ENCODE results near the gene AKAP1. TPM values are rescaled to one million over a fixed set of nuclear protein-coding genes. Genes with fewer than 3 reads are reported as not detected.

The AKAP1 gene
- total RNA-seq, 2 donors from 2014 or later, result 11.6 to 18.5 TPM

DNA sequence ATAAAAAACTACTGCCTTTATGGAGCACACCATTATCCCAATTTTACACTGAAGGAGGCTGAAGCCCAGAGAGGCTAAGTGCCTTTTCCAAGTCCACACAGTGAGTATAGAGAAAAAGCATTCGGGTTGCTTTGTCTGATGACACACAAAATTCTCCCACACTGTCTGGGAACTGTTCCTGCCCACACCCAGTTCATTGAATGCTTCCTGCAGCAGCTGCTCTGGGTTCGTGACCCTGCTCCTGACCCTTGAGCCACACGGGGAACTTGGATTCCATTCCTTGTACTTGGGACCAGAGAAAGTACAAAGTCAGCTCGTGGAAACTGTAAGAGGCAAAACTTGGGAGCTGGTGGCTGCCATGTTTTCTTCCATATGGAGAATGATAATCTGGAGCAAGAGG lies 57.9 kb downstream of the AKAP1 start:
- Histone ChIP-seq H3K4me1 (ENCODE audit: control insufficient read depth, insufficient read depth, low read length) (no peaks in the 10 kb centered on the region), H3K9ac (ENCODE audit: extremely low read depth, low read length, poor library complexity, severe bottlenecking) (no peak overlapping the region), H3K27ac (ENCODE audit: low read depth, low read length) (no peak overlapping the region), H3K4me3 (ENCODE audit: low read length) (no peak overlapping the region), H3K36me3 (ENCODE audit: control insufficient read depth, insufficient read depth, low read length) (no peaks in the 10 kb centered on the region), H3K9me3 (ENCODE audit: control insufficient read depth, low read length) (no peaks in the 10 kb centered on the region), H3K27me3 (ENCODE audit: control insufficient read depth, insufficient read depth, low read length, poor library complexity, severe bottlenecking) (no peaks in the 10 kb centered on the region)
- Mint-ChIP-seq H3K36me3 (ENCODE audit: low read depth) (no peaks in the 10 kb centered on the region), H3K4me1 (no peaks in the 10 kb centered on the region), H3K4me3 (no peak overlapping the region), H3K27ac (no peak overlapping the region), H3K27me3 (ENCODE audit: insufficient read depth) (peaks cover 2% of the 10 kb centered on the region), H3K9me3 (no peaks in the 10 kb centered on the region)
- TF ChIP-seq, protein P1, sequence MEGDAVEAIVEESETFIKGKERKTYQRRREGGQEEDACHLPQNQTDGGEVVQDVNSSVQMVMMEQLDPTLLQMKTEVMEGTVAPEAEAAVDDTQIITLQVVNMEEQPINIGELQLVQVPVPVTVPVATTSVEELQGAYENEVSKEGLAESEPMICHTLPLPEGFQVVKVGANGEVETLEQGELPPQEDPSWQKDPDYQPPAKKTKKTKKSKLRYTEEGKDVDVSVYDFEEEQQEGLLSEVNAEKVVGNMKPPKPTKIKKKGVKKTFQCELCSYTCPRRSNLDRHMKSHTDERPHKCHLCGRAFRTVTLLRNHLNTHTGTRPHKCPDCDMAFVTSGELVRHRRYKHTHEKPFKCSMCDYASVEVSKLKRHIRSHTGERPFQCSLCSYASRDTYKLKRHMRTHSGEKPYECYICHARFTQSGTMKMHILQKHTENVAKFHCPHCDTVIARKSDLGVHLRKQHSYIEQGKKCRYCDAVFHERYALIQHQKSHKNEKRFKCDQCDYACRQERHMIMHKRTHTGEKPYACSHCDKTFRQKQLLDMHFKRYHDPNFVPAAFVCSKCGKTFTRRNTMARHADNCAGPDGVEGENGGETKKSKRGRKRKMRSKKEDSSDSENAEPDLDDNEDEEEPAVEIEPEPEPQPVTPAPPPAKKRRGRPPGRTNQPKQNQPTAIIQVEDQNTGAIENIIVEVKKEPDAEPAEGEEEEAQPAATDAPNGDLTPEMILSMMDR (conservative IDR thresholded peaks at IDR 0.05), result no peak
- WGBS, 2 experiments (ENCODE audit: insufficient coverage in 1 of 2, insufficient read length in 1 of 2), result 78 to 86% methylated on average over 4 of the region's 4 CpGs
- no peak for DNase-seq

DNA sequence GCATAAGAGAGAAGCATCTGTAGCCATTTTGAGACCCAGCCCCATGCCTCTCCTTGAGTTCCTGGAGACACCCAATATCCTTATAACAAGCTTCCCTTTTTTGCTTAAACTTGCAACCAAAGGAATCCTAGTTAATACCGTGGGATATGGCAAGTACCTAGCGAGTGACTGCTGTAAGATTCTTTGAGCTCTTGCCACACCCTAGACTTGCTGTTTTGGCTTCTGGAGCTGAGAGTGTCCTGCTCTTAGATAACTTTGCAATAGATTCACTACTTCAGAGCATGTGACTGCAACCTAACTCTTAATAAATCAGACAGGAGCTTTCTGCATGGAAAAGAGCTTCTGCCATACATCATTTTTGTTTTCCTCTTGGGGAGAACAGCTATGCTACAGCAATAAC lies 58.3 kb downstream of the AKAP1 start:
- no peak overlapping the region for H3K4me3 Mint-ChIP-seq
- H3K9me3 Mint-ChIP-seq, result no peaks in the 10 kb centered on the region
- H3K27ac Mint-ChIP-seq, result no peak overlapping the region
- no peaks in the 10 kb centered on the region for H3K27me3 ChIP-seq (ENCODE audit: control insufficient read depth, insufficient read depth, low read length, poor library complexity, severe bottlenecking)
- H3K36me3 ChIP-seq (ENCODE audit: control insufficient read depth, insufficient read depth, low read length), result no peaks in the 10 kb centered on the region
- TF ChIP-seq, protein P1 (conservative IDR thresholded peaks at IDR 0.05), result no peak
- no peak overlapping the region for H3K4me3 ChIP-seq (ENCODE audit: low read length)
- DNase-seq, result no peak
- H3K27ac ChIP-seq (ENCODE audit: low read depth, low read length), result no peak overlapping the region
- no peaks in the 10 kb centered on the region for H3K36me3 Mint-ChIP-seq (ENCODE audit: low read depth)
- peaks cover 2% of the 10 kb centered on the region for H3K27me3 Mint-ChIP-seq (ENCODE audit: insufficient read depth)
- no peaks in the 10 kb centered on the region for H3K9me3 ChIP-seq (ENCODE audit: control insufficient read depth, low read length)
- 91 to 93% methylated on average over 2 of the region's 2 CpGs for WGBS, 2 experiments (ENCODE audit: insufficient coverage in 1 of 2, insufficient read length in 1 of 2)
- no peak overlapping the region for H3K9ac ChIP-seq (ENCODE audit: extremely low read depth, low read length, poor library complexity, severe bottlenecking)
- H3K4me1 Mint-ChIP-seq, result no peaks in the 10 kb centered on the region
- no peaks in the 10 kb centered on the region for H3K4me1 ChIP-seq (ENCODE audit: control insufficient read depth, insufficient read depth, low read length)

DNA sequence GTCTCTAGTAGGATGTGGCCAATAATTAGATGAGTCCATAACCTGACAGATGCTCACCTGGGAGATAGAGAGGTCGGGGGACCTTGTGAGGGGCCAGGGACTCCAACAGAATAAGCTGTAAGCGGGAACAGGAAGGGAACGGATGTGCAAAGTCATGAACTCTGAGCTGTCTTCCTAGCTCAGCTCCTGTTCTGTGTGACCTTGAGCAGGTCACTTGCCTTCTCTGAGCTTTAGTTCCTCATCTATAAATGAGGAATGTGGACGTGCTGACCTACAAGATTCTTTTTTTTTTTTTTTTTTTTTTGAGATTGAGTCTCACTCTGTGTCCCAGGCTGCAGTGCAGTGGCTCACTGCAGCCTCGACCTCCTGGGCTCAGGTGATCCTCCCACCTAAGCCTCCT lies 58.9 kb downstream of the AKAP1 start:
- Mint-ChIP-seq H3K36me3 (ENCODE audit: low read depth) (no peaks in the 10 kb centered on the region), H3K27ac (no peak overlapping the region), H3K27me3 (ENCODE audit: insufficient read depth) (peaks cover 2% of the 10 kb centered on the region), H3K9me3 (peaks cover 5% of the 10 kb centered on the region), H3K4me1 (no peaks in the 10 kb centered on the region), H3K4me3 (no peak overlapping the region)
- no peak overlapping the region for H3K4me3 ChIP-seq (ENCODE audit: low read length)
- H3K27me3 ChIP-seq (ENCODE audit: control insufficient read depth, insufficient read depth, low read length, poor library complexity, severe bottlenecking), result no peaks in the 10 kb centered on the region
- H3K4me1 ChIP-seq (ENCODE audit: control insufficient read depth, insufficient read depth, low read length), result no peaks in the 10 kb centered on the region
- H3K9ac ChIP-seq (ENCODE audit: extremely low read depth, low read length, poor library complexity, severe bottlenecking), result no peak overlapping the region
- WGBS, 2 experiments (ENCODE audit: insufficient coverage in 1 of 2, insufficient read length in 1 of 2), result 88 to 91% methylated on average over 3 to 5 of the region's 5 CpGs
- H3K9me3 ChIP-seq (ENCODE audit: control insufficient read depth, low read length), result peaks cover 5% of the 10 kb centered on the region
- no peak overlapping the region for H3K27ac ChIP-seq (ENCODE audit: low read depth, low read length)
- TF ChIP-seq, protein P1 (conservative IDR thresholded peaks at IDR 0.05), result no peak
- DNase-seq, result no peak
- no peaks in the 10 kb centered on the region for H3K36me3 ChIP-seq (ENCODE audit: control insufficient read depth, insufficient read depth, low read length)

Measured in endodermal cell (in vitro differentiated cells).